Tibial artery (tissue), 4 donors: ENCODE data around the gene THBS3.
"Not testable (repeated sequence)": the region's sequence is repeated elsewhere in the genome, so short reads cannot be mapped to it uniquely, and the experiment has no call there.

Experiments
- DNase-seq, 2 donors: peaks; one replicate each; pipeline ENCODE4 v3.0.0-alpha.2; 2019
- H3K27ac ChIP-seq, 2 donors: fragments of 200-600 bp; sonication (generic) in 1 of 2; 1 replicate in 1 of 2; 2 replicates in 1 of 2; pipeline ENCODE4 v1.5.1; 2018 to 2019; ENCODE audit warnings: mild to moderate bottlenecking in 1 of 2
- H3K27me3 ChIP-seq, 2 donors: fragments of 200-600 bp; sonication (generic) in 1 of 2; one replicate each; pipeline versions ENCODE4 v1.5.1 to v1.6.0; 2016 to 2019
- H3K36me3 ChIP-seq, 3 donors: fragments of 200-600 bp; sonication (generic) in 2 of 3; one replicate each; pipeline ENCODE4 v1.5.1; 2016 to 2019; ENCODE audit warnings: mild to moderate bottlenecking in 2 of 3
- H3K4me1 ChIP-seq, 4 donors: fragments of 200-600 bp; sonication (generic) in 2 of 4; 1 replicate in 3 of 4; 2 replicates in 1 of 4; pipeline ENCODE4 v1.5.1; 2016 to 2019
- H3K4me3 ChIP-seq, 2 donors: fragments of 200-600 bp; sonication (generic) in 1 of 2; 1 replicate in 1 of 2; 2 replicates in 1 of 2; pipeline ENCODE4 v1.5.1; 2018 to 2019; ENCODE audit warnings: mild to moderate bottlenecking in 2 of 2
- H3K9me3 ChIP-seq, 3 donors: fragments of 200-600 bp; sonication (generic) in 1 of 3; one replicate each; pipeline ENCODE4 v1.5.1; 2016 to 2019
- intact Hi-C: fragments of 100-400 bp; cut with DNase I; formaldehyde crosslinking; loops from one replicate; pipeline ENCODE4 v1.15.0; 2023; ENCODE audit warnings: low total_unique reads
- TF ChIP-seq, protein P1 (sequence below), 2 experiments: fragments of 200-600 bp in 1 of 2; fragments of 450-650 bp in 1 of 2; IDR thresholded peaks; one replicate each; pipeline ENCODE4 v1.5.1; 2017 to 2019; ENCODE audit warnings: antibody characterized with exemption in 2 of 2, mild to moderate bottlenecking in 1 of 2, moderate library complexity in 1 of 2

Gene THBS3

DNA sequence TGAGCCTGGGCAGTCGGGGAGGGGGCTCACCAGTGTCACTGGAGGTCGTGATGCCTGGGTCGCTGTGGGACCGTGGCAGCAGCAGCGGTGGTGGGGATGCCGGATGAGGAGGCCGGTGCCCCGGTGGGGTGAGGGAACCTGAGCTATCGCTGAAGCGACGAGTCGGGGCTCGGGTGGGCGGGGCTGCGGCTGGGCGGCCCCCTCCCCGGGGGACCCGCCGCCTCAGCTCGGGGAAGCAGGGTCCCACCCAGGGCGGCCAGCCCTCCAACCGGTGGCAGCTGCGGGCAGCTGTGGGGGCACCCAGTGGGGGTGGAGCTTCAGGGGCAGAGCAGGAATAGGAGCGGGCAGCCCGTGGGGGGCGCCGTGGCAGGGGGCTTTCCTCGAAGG, 42.5 kb upstream of the THBS3 start:
- H3K4me3 ChIP-seq, result peak overlapping the region in 1 of 2 donors; percentile 19

DNA sequence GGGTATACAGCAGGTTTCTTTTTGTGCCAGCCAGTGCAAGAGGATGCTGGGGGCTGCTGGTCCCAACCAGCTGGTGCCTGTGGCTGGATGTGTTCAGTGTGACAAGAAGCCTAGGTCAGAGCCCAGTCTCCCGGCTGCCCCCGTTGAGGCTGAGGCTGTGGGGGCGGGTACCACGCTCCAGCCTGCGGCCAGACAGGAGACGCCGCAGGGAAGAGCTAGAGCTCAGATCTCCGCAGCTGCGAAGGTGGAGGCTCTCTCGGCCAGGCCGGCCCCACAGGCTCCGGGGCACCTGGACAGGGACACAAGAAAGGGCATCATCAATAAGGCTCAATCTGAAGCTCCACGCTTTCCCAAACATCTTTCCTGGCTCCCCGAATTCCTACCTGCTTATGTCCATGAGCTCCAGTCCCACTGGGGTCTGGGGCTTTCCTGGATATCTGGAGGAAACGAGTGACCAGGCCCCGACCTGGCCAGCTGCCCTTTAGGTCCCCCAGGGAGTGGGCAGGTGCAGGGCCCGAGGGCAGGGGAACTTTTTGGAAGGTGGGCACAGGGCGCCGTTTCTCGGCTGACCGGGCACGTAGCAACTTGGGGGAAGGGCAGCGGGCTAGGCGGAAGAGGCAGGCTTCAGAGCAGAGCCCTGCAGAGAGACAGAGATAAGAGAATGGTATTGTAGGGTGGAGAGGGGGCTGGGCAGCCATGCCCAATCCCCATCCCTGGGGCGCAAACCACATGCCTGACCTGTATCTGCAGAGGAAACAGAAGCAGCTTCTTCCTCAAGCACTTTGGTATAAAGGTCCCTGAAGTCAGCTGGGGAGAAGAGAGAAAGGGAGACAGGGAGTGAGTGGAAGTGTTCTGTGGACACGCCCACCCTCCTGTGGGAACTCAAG, 40.2 kb upstream of the THBS3 start:
- H3K4me3 ChIP-seq, result no peak overlapping the region
- DNase-seq, result no peak
- peaks cover 14 to 28% (median 15%) of the 10 kb centered on the region in 3 donors for H3K36me3 ChIP-seq
- H3K27ac ChIP-seq, result no peak overlapping the region
- TF ChIP-seq, protein P1, sequence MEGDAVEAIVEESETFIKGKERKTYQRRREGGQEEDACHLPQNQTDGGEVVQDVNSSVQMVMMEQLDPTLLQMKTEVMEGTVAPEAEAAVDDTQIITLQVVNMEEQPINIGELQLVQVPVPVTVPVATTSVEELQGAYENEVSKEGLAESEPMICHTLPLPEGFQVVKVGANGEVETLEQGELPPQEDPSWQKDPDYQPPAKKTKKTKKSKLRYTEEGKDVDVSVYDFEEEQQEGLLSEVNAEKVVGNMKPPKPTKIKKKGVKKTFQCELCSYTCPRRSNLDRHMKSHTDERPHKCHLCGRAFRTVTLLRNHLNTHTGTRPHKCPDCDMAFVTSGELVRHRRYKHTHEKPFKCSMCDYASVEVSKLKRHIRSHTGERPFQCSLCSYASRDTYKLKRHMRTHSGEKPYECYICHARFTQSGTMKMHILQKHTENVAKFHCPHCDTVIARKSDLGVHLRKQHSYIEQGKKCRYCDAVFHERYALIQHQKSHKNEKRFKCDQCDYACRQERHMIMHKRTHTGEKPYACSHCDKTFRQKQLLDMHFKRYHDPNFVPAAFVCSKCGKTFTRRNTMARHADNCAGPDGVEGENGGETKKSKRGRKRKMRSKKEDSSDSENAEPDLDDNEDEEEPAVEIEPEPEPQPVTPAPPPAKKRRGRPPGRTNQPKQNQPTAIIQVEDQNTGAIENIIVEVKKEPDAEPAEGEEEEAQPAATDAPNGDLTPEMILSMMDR (IDR thresholded peaks at IDR 0.05), result no peak
- no peaks in the 10 kb centered on the region for H3K9me3 ChIP-seq
- H3K27me3 ChIP-seq, result no peaks in the 10 kb centered on the region
- intact Hi-C loops, result no loop called here
- H3K4me1 ChIP-seq, result peaks cover 0 to 32% (median 25%) of the 10 kb centered on the region in 4 donors

More for the DNA sequence above, 42.5 kb upstream of the THBS3 start:
- Histone ChIP-seq H3K27ac (peak overlapping the region; percentile 56 to 59), H3K9me3 (no peaks in the 10 kb centered on the region), H3K27me3 (no peaks in the 10 kb centered on the region), H3K4me1 (peaks cover 0 to 38% (median 31%) of the 10 kb centered on the region in 4 donors), H3K36me3 (peaks cover 14 to 28% (median 15%) of the 10 kb centered on the region in 3 donors)
- TF ChIP-seq, protein P1 (IDR thresholded peaks at IDR 0.05), result no peak
- no peak for DNase-seq
- intact Hi-C loops, result loop anchor here (2.0 to 5.0 kb wide), 2 partner anchors 72 to 343 kb away; partner anchors contain the start of gene RUSC1

DNA sequence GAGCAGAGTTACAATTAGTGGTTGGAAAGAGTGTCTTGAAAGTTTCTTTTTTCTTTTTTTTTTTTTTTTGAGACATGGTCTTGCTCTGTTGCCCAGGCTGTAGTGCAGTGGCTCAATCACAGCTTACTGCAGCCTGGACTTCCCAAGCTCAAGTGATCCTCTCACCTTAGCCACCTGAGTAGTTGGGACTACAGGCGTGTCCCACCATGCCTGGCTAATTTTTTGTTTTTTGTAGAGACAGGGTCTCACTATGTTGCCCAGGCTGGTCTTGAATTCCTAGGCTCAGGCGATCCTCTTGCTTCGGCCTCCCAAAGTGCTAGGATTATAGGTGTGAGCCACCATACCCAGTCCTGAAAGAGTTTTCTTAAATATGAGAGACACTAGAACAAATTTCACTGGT, 39.1 kb upstream of the THBS3 start:
- H3K9me3 ChIP-seq, H3K4me3 ChIP-seq, DNase-seq, intact Hi-C loops, H3K27ac ChIP-seq, H3K27me3 ChIP-seq: not testable (repeated sequence)
- H3K4me1 ChIP-seq, result peaks cover 0 to 42% (median 30%) of the 10 kb centered on the region in 4 donors
- peaks cover 14 to 28% (median 15%) of the 10 kb centered on the region in 3 donors for H3K36me3 ChIP-seq

DNA sequence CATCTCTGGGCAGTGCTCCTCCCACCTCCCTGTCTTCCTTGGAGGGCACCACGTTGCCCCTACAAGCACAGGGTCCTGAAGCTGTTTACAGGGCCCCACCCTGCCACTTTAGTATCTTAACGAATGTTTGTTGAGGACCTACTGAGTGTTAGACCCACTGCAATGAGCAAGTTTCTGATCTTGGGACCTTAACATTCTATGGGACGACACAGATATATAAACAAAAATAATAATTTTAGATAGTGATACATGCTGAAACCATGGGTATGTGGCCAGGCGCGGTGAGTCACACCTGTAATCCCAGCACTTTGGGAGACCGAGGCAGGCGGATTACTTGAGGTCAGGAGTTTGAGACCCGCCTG, 37.4 kb upstream of the THBS3 start:
- TF ChIP-seq, protein P1 (IDR thresholded peaks at IDR 0.05), result no peak
- Histone ChIP-seq H3K27me3 (no peaks in the 10 kb centered on the region), H3K4me1 (peaks cover 0 to 40% (median 27%) of the 10 kb centered on the region in 4 donors), H3K36me3 (peaks cover 14 to 28% (median 15%) of the 10 kb centered on the region in 3 donors), H3K4me3 (peak overlapping the region; percentile 59 to 83), H3K9me3 (no peaks in the 10 kb centered on the region), H3K27ac (peak overlapping the region; percentile 94 to 96)
- DNase-seq, result no peak
- intact Hi-C loops, result no loop called here

DNA sequence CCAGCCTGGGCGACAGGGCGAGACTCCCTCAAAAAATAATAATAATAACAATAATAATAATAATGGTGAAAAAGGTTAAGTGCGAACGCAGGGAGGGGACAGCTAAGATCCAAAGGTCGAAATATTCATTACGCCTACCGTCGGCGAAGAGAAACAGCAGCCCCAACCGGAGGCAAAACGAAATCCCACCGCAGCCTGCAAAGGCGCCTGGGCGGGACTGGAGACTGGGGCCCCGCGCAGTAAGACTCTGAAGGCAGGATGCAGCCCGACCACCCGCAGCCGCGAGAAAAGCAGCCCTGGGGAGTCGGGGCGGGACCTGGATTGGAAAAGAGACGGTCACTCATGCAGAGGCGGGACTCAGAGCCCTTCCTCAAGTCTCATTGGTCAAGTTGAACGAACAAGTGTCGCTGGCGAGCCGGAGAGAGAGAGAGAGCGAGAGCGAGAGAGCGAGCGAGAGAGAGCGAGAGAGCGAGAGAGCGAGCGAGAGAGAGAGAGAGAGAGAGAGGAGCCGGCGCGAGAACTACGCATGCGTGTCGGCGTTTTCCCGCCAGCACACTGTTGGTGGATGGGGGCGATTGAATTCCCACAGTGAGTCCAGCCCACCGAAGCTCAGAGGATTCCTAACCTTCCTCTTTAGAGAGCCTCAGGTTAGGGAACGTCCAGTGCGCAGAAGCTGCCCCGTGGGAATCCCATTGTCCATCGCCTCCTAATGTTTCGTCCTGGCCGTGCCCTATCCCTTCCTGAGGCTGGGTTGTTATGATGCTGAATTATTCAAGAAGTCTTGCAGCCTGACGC, 36.9 kb upstream of the THBS3 start:
- Histone ChIP-seq H3K4me3 (peak overlapping the region; percentile 59 to 83), H3K36me3 (peaks cover 14 to 28% (median 15%) of the 10 kb centered on the region in 3 donors), H3K27ac (peak overlapping the region; percentile 94 to 96), H3K4me1 (peaks cover 0 to 44% (median 26%) of the 10 kb centered on the region in 4 donors), H3K9me3 (no peaks in the 10 kb centered on the region), H3K27me3 (no peaks in the 10 kb centered on the region)
- intact Hi-C loops, result loop anchor here (5.0 kb wide), 1 partner anchor 37 kb away; the partner anchor contains the start of genes MTX1 and THBS3
- TF ChIP-seq, protein P1 (IDR thresholded peaks at IDR 0.05), result peak; percentile 14 to 98
- DNase-seq, result peak; percentile 99
